Panc1 (cell line): ENCODE results near the gene GPR137. TPM values are rescaled to one million over a fixed set of nuclear protein-coding genes. Genes with fewer than 3 reads are reported as not detected.

Source experiments
- ATAC-seq: fragments of 200-7000 bp; cut with Tn5 transposase; 2 replicates; pipeline ENCODE4 v1.9.1; 2020; ENCODE audit warnings: mild to moderate bottlenecking, moderate library complexity
- BruUV-seq: library from RNA; stranded (reverse); fragments of 400-500 nt; replicated peaks from 2 replicates; lab custom pipeline; 2021; lab: Mats Ljungman, UMichigan
- CTCF ChIA-PET: fragments of 300-600 bp; sonication (Branson Sonifier 250); formaldehyde crosslinking; loops from one replicate; lab custom pipeline; 2022; ENCODE audit warnings: antibody characterized with exemption; lab: Charles Lee
- POLR2A ChIA-PET: fragments of 300-600 bp; sonication (Branson Sonifier 250); formaldehyde crosslinking; loops from one replicate; lab custom pipeline; 2022; ENCODE audit warnings: antibody characterized with exemption; lab: Charles Lee
- DNase-seq: peaks from one replicate; pipeline ENCODE4 v3.0.0-alpha.2; 2010; ENCODE audit warnings: low read depth, low spot score
- H3K27ac ChIP-seq: 2 replicates; pipeline ENCODE4 v1.5.1; 2011; ENCODE audit warnings: mild to moderate bottlenecking, low read length, inconsistent platforms
- H3K27me3 ChIP-seq: fragments of 200-500 bp; sonication (Bioruptor generic); 2 replicates; pipeline ENCODE4 v1.6.0; 2014; ENCODE audit warnings: low read length, inconsistent platforms; ENCODE audit not compliant: control insufficient read depth, insufficient read depth
- H3K36me3 ChIP-seq: fragments of 200-500 bp; sonication (Bioruptor generic); 2 replicates; pipeline ENCODE4 v1.5.1; 2014; ENCODE audit warnings: inconsistent platforms, mild to moderate bottlenecking, low read length, moderate library complexity; ENCODE audit not compliant: control insufficient read depth, insufficient read depth
- H3K4me1 ChIP-seq: 2 replicates; pipeline ENCODE4 v1.5.1; 2011; ENCODE audit warnings: inconsistent platforms, mild to moderate bottlenecking, low read length, moderate library complexity; ENCODE audit not compliant: control insufficient read depth, insufficient read depth
- H3K4me3 ChIP-seq, 2 experiments: 2 replicates each; pipeline ENCODE4 v1.5.1; 2011 to 2012; ENCODE audit warnings: low read depth in 2 of 2, low read length in 2 of 2, mild to moderate bottlenecking in 2 of 2, inconsistent platforms in 1 of 2, moderate library complexity in 1 of 2
- H3K9me3 ChIP-seq: fragments of 200-500 bp; sonication (Bioruptor generic); 2 replicates; pipeline ENCODE4 v1.5.1; 2014; ENCODE audit warnings: low read depth, mild to moderate bottlenecking, inconsistent platforms, low read length, moderate library complexity; ENCODE audit not compliant: control insufficient read depth, insufficient read depth
- POLR2AphosphoS5 ChIP-seq: IDR thresholded peaks from 2 replicates; pipeline ENCODE4 v1.6.1; 2012; ENCODE audit warnings: mild to moderate bottlenecking, low read depth, low read length, moderate library complexity
- SIN3A ChIP-seq: IDR thresholded peaks from 2 replicates; pipeline ENCODE4 v1.6.1; 2012; ENCODE audit warnings: low read depth, mild to moderate bottlenecking, low read length, moderate library complexity, borderline replicate concordance; ENCODE audit not compliant: insufficient read depth
- TCF7L2 ChIP-seq: IDR thresholded peaks from 2 replicates; pipeline ENCODE4 v1.6.1; 2011; ENCODE audit warnings: mild to moderate bottlenecking, low read depth, low read length, inconsistent platforms
- in situ Hi-C: cut with HindIII; loops from 2 replicates; pipeline ENCODE4 v1.10.0; 2016; ENCODE audit warnings: low sequenced_read_pairs, low pct_unique_long_range_greater_than_20kb
- intact Hi-C: fragments of 100-400 bp; cut with micrococcal nuclease; formaldehyde crosslinking; loops from one replicate; pipeline ENCODE4 v1.10.0; 2022; ENCODE audit not compliant: unreplicated experiment
- total RNA-seq: library from RNA; stranded (reverse); gene quantifications from one replicate; pipeline ENCODE4 v1.2.1, GENCODE V29; 2021; ENCODE audit not compliant: unreplicated experiment
- TF ChIP-seq, protein P1 (sequence below), 2 experiments: IDR thresholded peaks; 2 replicates each; pipeline ENCODE4 v1.6.1; 2011 to 2012; ENCODE audit warnings: low read depth in 2 of 2, control low read depth in 1 of 2, low read length in 1 of 2, mild to moderate bottlenecking in 1 of 2, moderate library complexity in 1 of 2; ENCODE audit not compliant: insufficient read depth in 1 of 2
- TF ChIP-seq, protein P2 (sequence below): fragments of 450-650 bp; IDR thresholded peaks from 2 replicates; pipeline ENCODE4 v1.5.1; 2017; ENCODE audit warnings: mild to moderate bottlenecking

Gene GPR137
- total RNA-seq, 1 experiment from 2014 or later = 183 TPM

- no peak for DNase-seq
- H3K9me3 ChIP-seq = no peaks in the 10 kb centered on the region
- TF ChIP-seq, protein P1, sequence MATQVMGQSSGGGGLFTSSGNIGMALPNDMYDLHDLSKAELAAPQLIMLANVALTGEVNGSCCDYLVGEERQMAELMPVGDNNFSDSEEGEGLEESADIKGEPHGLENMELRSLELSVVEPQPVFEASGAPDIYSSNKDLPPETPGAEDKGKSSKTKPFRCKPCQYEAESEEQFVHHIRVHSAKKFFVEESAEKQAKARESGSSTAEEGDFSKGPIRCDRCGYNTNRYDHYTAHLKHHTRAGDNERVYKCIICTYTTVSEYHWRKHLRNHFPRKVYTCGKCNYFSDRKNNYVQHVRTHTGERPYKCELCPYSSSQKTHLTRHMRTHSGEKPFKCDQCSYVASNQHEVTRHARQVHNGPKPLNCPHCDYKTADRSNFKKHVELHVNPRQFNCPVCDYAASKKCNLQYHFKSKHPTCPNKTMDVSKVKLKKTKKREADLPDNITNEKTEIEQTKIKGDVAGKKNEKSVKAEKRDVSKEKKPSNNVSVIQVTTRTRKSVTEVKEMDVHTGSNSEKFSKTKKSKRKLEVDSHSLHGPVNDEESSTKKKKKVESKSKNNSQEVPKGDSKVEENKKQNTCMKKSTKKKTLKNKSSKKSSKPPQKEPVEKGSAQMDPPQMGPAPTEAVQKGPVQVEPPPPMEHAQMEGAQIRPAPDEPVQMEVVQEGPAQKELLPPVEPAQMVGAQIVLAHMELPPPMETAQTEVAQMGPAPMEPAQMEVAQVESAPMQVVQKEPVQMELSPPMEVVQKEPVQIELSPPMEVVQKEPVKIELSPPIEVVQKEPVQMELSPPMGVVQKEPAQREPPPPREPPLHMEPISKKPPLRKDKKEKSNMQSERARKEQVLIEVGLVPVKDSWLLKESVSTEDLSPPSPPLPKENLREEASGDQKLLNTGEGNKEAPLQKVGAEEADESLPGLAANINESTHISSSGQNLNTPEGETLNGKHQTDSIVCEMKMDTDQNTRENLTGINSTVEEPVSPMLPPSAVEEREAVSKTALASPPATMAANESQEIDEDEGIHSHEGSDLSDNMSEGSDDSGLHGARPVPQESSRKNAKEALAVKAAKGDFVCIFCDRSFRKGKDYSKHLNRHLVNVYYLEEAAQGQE (IDR thresholded peaks at IDR 0.05; ENCODE audit: insufficient read depth in 1 of 2, low read depth in 2 of 2, low read length in 1 of 2) = no peak
- TF ChIP-seq, protein P2, sequence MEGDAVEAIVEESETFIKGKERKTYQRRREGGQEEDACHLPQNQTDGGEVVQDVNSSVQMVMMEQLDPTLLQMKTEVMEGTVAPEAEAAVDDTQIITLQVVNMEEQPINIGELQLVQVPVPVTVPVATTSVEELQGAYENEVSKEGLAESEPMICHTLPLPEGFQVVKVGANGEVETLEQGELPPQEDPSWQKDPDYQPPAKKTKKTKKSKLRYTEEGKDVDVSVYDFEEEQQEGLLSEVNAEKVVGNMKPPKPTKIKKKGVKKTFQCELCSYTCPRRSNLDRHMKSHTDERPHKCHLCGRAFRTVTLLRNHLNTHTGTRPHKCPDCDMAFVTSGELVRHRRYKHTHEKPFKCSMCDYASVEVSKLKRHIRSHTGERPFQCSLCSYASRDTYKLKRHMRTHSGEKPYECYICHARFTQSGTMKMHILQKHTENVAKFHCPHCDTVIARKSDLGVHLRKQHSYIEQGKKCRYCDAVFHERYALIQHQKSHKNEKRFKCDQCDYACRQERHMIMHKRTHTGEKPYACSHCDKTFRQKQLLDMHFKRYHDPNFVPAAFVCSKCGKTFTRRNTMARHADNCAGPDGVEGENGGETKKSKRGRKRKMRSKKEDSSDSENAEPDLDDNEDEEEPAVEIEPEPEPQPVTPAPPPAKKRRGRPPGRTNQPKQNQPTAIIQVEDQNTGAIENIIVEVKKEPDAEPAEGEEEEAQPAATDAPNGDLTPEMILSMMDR = no peak
- no peak for TF ChIP-seq SIN3A
- no peak for TF ChIP-seq POLR2AphosphoS5
- TF ChIP-seq TCF7L2 = no peak
- intact Hi-C loops (loop anchor here (10.0 kb wide), 1 partner anchor 65 kb away; the partner anchor contains the start of genes CATSPERZ and ESRRA), in situ Hi-C loops (no loop called here)
- H3K27me3 ChIP-seq = no peaks in the 10 kb centered on the region
- BruUV-seq = no TSS peak
- H3K4me3 ChIP-seq = peak overlapping the region; percentile 53 to 59
- no peaks in the 10 kb centered on the region for H3K36me3 ChIP-seq
- POLR2A ChIA-PET = no interaction called here
- CTCF ChIA-PET = no interaction called here
- no peak for ATAC-seq
- H3K27ac ChIP-seq = peak overlapping the region; percentile 97
- peaks cover 32% of the 10 kb centered on the region for H3K4me1 ChIP-seq
Measured at GRCh38 chr11:64239662-64240434, 45.8 kb upstream of the GPR137 start.

DNA sequence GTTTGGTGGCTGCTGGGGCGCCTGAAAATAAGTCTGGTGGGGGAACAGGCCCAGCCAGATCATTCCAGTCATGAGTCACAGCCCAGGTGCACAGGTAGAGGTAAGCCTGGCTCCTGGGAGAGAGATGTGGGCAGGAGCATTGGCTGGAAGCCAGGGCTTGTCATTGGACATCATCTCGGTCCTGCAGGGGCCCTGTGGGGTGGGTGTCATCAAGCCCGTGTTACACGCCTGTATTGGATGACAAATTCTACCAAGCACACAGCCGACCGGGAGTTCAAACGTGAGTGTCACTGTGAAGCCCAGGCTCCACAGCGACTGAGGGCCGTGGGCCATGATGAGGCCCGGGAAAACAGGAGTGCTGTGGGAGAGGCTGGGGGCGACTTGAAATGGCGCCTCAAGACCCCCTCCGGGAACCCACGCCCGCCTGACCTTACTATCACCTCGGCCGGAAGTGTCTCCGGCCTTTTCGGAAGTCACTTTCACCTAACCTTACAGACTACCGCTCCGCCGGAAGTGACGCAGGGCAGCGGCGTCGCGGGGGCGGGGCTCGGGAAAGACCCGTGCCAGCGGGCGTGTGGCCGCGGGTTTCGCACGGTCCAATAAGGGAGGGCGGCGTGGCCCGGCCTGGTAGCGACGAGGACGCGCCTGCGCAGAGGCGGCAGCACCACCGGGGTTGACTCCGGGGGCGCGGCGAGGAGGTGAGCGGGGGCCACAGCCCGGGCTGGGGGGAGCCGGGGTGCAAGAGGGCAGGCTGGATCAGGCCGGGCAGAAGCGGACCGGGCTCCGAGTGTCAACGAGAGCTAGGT is 45.0 kb upstream of the GPR137 start, which contains the start of gene FKBP2:
Gene FKBP2, plus strand, starts transcription at position 661 of the 806 bp plus-strand sequence. CDS start 1,293 bp downstream, outside the sequence.
- ChIA-PET POLR2A (interaction anchor here (1.0 kb wide), 1 partner anchor 13 kb away, joined by 9 read pairs; no protein-coding TSS in a partner anchor), CTCF (interaction anchor here (0.5 to 0.7 kb wide), 3 partner anchors 75 to 682 kb away, joined by 3 to 4 read pairs (median 3); partner anchors contain the start of gene TRMT112)
- Histone ChIP-seq H3K4me1 (peaks cover 30% of the 10 kb centered on the region), H3K27me3 (no peaks in the 10 kb centered on the region), H3K9me3 (no peaks in the 10 kb centered on the region), H3K36me3 (peaks cover 3% of the 10 kb centered on the region; the same call in 1 of the 2 replicates), H3K27ac (peak within 1 kb of the TSS; percentile 97), H3K4me3 (peak within 1 kb of the TSS; percentile 59 to 60)
- TSS peak; percentile 91 for BruUV-seq
- in situ Hi-C loops (no loop called here), intact Hi-C loops (loop anchor here (10.0 kb wide), 1 partner anchor 64 kb away; the partner anchor contains the start of genes CATSPERZ and ESRRA)
- DNase-seq (peak; percentile 78), ATAC-seq (peak; percentile 69)
- TF ChIP-seq, protein P2 = no peak
- TF ChIP-seq, protein P1 (IDR thresholded peaks at IDR 0.05; ENCODE audit: insufficient read depth in 1 of 2, low read depth in 2 of 2, low read length in 1 of 2) = no peak
- TF ChIP-seq POLR2AphosphoS5 (peak; percentile 84), SIN3A (peak; percentile 83; the same call in 1 of the 2 replicates), TCF7L2 (peak; percentile 48; the same call in 1 of the 2 replicates)
